T-helper 2 cell treated with Interferon-gamma antibody and Interleukin-4, amounts not matched to agents 100 ng/mL and 5 ng/mL, for 36 hours (primary cell): ENCODE results near the gene PGPEP1. TPM values are rescaled to one million over a fixed set of nuclear protein-coding genes. Genes with fewer than 3 reads are reported as not detected.
"Not testable (repeated sequence)": the region's sequence is repeated elsewhere in the genome, so short reads cannot be mapped to it uniquely, and the experiment has no call there.

Experiments
- intact Hi-C: fragments of 100-400 bp; cut with micrococcal nuclease; formaldehyde crosslinking; loops from one replicate; pipeline ENCODE4 v1.15.1; 2023
- total RNA-seq: library from RNA; stranded (reverse); gene quantifications from 2 replicates; pipeline ENCODE4 v1.2.3, GENCODE V29; 2022

Gene PGPEP1
- total RNA-seq, 1 donor from 2014 or later = 30.2 TPM

DNA sequence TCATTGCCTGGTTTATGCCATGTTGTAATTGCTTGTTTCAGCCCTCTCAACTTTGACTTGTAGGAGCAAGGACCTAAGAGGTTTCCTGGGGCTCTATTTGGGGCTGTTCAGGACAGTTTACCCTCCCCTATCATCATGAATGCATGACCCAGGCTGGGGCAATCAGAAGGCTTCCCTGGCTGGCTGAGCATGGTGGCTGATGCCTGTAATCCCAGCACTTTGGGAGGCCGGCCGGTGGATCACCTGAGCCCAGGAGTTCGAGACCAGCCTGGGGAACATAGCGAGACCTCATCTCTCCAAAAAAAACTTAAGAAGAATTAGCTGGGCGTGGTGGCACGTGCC, 11.4 kb upstream of the PGPEP1 start:
- intact Hi-C loops = no loop called here

DNA sequence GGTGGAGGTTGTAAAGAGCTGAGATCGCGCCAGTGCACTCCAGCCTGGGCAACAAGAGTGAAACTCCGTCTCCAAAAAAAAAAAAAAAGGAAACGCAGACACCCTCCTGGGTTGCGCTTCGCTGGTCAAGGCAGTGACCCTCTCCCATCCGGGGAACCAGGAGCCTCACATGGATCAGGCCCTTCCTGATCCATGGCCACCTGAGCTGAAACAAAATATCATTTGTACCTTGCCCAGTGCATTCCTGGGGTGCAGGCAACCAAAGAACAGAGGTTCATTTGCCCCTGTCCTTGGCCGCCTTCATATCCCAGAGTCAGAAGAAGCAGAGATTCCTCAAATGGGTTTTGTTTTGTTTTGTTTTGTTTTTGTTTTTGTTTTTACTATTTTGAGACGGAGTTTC, 9.5 kb upstream of the PGPEP1 start:
- intact Hi-C loops = no loop called here

DNA sequence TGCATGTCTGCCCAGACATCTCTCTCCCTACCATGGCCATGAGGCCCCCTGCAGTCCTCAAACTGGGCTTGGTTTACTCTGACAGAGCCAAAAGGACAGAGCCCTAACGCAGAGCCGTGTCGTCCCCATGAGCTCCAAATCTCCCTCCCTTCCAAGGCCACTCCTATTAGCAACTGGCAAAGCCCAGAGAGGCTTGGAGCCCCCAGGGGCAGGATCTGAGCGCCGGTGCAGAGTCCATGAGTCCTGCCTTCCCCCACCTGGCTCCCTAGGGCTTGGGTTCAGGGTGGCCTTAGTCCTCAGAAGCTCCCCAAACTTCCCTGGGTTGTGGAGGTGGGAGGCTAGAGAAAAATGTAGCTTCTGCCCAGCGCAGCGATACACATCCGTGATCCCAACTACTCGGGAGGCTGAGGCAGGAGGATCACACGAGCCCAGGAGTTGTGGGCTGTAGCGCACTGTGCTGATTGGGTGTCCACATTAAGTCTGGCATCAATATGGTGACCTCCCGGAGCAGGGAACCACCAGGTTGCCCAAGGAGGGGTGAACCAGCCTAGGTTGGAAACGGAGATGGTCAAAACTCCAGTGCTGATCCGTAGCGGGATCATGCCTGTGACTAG, 7.4 kb upstream of the PGPEP1 start:
- intact Hi-C loops = no loop called here

DNA sequence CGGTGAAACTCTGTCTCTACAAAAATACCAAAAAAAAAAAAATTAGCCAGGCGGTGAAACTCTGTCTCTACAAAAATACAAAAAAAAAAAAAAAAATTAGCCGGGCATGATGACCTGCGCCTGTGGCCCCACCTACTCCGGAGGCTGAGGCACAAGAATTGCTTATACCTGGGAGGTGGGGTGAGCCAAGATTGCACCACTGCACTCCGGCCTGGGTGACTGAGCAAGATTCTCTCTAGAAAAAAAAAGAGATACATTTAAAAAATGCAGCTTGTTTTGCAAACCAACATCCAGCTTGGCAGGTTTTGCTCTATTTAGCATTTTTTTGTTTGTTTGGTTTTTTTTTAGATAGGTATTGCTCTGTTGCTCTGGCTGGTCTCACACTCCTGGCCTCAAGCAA, 6.7 kb upstream of the PGPEP1 start:
- intact Hi-C loops = no loop called here

DNA sequence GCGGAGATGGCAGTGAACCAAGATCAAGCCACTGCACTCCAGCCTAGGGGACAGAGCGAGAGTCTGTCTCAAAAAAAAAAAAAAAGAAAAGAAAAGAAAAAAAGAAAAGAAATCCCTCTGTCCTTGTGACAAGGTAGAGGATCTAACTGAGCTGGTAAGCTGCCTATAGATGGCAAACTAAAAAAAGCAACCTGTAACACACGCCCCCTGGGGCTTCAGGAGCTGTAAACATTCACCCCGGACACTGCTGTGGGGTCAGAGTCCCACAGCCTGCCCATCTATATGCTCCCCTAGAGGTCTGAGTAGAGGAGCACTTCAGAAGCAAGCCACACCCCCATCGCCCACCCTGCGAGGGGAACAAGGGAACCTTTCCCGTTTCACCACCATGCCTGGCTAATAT, 4.3 kb upstream of the PGPEP1 start:
- intact Hi-C loops = no loop called here

DNA sequence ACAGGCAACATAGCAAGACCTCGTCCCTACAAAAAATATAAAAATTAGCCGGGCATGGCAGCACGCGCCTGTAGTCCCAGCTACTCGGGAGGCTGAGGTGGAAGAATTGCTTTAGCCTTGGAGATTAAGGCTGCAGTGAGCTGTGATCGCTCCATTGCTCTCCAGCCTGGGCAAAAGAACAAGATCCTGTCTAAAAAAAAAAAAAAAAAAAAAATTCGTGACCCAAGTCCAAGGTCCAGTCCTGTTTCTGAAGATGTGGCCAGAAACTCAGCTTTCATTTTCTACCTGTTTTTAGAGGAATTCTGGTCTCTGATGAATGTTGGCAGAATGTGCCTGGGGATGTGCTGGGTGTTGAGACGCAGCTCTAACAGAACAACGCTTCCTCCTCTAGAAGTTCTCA, 1.9 kb upstream of the PGPEP1 start:
- intact Hi-C loops = no loop called here

DNA sequence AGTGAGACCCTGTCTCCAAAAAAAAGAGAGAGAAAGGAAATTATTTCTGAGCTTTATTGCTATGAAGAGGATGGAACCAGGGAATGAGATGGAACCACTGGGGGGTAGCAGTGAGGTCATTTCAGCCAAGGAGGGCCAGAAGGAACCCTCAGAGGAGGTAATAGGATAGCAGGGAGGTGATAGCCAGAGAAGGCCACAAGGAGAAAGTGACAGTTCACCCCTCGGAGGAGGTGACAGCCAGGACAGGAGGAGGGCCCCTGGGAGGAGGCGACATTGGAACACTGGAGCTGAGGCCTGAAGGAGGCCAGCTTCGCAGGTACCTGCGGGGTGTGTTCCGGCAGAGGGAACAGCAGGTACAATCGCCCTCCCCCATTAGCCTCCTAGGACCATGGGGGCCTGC, 675 bp upstream of the PGPEP1 start:
- intact Hi-C loops = loop anchor here (5.0 kb wide), 1 partner anchor 73 kb away; no protein-coding TSS in a partner anchor

DNA sequence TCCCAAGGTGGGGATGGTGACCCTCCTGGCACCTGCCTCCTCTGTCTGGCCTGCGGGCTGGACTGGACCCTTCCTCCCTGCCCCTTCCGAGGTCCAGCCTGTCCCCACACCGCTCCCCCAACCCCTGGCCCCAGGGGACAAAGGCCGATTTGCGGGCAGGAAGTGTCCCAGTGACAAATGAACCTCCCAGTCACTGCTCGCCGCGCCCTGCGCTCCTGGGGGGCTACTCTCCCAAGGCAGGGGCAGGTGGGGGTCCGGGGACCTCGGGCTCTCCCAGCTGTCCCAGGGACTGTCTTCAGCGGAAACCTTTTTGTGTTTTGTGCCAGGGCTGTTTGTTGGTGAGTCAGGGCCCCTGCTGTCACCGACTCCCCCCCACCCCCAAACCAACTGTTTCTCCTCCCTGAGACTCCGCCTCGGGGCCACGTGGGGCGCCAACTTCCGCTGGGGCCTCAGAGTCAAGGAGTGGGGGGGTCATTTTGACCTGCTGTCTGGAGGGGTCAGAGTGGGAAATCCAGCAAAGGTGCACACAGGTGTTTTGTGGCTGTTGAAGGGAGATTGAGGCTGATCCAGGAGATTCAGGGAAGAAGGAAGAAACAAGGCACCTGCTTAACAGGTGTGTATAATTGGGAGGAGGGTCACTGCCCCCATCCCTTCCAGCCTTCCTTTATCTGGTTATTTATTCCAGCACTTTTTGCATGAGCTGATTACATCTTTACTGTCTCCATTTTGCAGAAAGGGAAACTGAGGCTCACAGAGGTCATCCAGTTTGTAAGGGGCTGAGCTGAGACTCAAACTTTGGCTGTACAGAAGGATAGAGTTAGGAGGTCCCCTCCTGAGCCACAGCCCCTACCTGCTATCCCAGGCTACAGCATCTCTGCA, 831 bp downstream of the PGPEP1 start:
- intact Hi-C loops = loop anchor here (5.0 kb wide), 1 partner anchor 71 kb away; no protein-coding TSS in a partner anchor

DNA sequence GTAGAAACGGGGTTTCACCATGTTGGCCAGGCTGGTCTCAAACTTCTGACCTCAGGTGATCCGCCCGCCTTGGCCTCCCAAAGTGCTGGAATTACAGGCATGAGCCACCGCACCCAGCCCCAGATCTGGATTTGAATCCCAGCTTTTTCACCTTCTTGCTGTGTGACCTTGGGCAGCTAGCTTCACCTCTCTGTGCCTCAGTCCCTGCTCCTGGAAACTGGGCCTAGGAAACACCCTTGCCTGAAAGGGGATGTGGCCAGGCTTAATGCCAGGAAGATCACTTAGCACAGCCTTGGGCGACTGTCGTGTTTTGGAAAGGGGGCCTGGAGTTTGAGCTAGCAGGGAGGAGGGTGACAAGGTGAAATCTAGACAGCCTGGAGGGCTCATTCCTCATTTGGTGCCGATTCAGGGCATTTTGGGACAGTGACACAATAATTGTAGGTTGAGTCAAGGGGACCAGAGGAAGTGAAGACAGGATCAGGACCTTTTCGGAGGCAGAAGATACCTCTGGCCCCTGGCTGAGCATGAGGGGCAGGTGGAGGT, 1.8 kb downstream of the PGPEP1 start:
- intact Hi-C loops = loop anchor here (5.0 kb wide), 1 partner anchor 70 kb away; no protein-coding TSS in a partner anchor

DNA sequence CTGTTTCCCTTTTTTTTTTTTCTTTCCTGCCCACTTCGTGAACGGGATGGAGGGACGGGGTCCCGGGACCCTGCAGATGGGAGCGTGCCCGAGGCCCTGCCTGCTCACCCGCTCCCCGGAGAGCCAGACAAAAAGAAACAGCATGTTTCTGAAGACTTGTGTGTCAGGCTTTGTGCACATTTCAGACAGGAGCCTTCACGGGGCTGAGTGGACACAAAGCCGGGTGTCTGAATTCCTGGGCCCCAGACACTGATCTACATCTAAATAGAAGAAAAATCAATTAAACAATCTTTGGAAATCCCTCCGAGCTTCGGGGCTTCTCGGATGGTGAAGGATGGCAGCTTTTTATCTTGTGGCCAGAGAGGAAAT, 4.2 kb downstream of the PGPEP1 start:
- intact Hi-C loops = loop anchor here (5.0 kb wide), 1 partner anchor 68 kb away; no protein-coding TSS in a partner anchor

DNA sequence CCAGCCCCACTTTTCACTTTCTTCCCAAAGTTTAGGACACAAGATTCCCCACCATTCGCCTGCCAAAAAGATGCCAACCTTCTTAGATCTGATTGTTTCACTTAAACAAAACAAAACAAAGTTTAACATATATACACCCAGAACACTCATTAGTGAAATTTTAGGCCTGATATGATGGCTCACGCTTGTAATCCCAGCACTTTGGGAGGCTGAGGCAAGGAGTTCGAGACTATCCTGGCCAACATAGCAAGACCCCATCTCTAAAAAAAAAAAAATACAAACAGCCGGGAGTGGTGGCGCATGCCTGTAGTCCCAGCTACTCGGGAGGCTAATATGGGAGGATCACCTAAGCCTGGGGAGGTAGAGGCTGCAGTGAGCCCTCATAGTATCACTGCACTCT, 4.9 kb downstream of the PGPEP1 start:
- intact Hi-C loops = no loop called here

DNA sequence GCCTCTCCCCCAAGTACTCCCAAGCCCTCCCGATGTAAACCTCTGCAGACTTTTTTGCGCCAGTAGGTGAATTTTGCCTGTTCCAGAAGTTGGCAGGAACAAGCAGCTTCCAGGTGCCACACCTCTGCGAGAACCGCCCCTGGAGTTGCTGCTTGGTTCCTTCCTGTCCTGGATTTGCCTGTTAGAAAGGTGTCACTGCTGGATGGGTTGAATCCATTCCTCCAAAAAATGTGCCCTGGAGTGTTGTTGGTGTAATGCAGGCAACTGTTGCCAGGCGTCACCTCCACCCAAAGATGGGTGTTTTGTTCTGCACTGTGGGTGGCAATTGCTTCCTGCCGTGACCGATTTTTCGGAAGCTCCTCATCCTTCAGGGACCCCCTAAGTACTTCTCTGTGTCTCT, 5.7 kb downstream of the PGPEP1 start:
- intact Hi-C loops = no loop called here

DNA sequence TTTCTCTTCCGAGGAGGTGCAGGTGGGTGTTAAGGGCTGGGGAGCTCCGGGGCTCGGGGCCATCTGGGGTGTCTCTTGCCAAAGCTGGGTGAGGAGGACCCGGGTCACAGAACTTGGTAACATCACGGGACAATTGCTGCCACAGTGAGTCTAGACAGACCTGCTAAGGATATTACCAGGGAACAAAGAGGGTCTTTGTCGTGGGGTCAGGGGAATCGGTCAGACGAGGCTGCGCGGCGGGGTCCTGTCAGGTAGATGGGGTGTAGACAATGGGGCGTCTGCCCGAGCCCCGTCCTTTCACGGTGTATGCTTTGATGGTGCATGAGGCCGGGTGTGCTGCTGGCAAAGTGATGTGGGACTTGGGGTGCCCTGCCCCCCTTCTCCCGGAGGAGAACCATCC, 7.8 kb downstream of the PGPEP1 start:
- intact Hi-C loops = no loop called here

DNA sequence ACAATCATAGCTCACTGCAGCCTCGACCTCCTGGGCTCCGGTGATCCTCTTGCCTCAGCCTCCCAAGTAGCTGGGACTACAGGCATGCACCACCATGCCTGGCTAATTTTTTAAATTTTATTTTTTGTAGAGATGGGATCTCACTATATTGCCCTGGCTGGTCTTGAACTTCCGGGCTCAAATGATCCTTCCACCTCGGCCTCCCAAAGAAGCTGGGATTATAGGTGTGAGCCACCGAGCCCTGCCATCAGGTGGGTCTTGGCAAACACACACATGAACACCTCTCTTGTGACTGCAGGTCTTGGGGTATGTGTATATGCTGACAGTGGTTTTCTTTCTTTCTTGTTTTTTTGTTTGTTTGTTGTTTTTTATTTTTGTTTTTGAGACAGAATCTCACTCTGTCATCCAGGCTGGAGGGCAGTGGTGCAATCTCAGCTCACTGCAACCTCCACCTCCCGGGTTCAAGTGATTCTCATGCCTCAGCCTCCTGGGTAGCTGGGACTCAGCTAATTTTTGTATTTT, 8.5 kb downstream of the PGPEP1 start:
- intact Hi-C loops = not testable (repeated sequence)

DNA sequence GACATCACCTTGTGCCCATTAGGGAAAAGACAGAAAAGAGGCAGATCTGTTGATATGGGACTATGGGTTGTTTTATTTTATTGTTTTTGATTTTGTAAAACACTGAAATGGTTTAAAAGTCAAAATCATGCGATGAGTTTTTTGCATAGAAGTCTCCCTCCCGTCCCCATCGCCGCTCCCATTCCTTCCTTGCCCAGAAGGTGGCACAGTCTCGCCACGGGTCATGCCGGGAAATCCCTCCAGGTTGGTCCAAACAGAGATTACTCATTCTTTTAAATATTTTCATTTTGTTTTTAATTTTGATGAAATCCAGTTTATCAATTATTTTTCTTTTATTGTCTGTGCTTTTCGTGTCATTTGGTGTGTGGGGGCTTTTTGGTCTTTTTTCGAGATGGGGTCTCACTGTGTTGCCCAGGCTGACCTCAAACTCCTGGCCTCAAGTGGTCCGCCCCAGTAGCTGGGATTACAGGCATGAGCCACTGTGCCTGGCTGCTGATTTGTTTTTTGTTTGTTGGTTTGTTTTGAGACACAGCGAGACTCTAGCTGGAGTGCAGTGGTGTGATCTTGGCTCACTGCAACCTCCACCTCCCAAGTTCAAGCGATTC, 9.2 kb downstream of the PGPEP1 start:
- intact Hi-C loops = no loop called here

DNA sequence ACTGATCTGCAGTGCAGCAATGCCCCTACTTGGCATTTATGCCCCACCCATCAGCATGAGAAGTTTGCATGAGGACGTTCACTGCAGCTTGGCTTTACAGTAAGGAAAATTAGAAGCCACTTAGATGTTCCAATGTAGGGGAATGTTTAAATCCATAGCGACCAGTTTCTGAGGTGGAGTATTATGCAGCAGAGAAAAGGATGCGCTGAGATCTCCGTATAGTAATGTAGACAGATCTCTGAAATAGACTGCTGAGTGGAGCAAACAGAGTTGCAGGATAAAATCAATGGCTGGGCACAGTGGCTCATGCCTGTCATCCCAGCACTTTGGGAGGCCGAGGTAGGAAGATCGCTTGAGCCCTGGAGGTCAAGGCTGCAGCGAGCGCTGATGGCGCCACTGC, 10.1 kb downstream of the PGPEP1 start:
- intact Hi-C loops = no loop called here

DNA sequence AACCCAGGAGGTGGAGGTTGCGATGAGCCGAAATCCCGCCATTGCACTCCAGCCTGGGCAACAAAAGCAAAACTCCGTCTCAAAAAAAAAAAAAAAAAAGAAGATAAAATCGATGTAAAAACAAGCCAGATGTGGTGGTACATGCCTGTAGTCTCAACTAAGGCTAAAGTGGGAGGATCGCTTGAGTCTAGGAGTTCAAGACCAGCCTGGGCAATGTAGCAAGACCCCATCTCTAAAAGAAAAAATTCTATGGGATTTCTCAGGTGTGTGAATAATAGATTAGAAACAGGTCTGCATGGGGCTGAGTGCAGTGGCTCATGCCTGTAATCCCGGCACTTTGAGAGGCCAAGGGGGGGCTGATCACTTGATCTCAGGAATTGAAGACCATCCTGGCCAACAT, 11.1 kb downstream of the PGPEP1 start:
- intact Hi-C loops = no loop called here

DNA sequence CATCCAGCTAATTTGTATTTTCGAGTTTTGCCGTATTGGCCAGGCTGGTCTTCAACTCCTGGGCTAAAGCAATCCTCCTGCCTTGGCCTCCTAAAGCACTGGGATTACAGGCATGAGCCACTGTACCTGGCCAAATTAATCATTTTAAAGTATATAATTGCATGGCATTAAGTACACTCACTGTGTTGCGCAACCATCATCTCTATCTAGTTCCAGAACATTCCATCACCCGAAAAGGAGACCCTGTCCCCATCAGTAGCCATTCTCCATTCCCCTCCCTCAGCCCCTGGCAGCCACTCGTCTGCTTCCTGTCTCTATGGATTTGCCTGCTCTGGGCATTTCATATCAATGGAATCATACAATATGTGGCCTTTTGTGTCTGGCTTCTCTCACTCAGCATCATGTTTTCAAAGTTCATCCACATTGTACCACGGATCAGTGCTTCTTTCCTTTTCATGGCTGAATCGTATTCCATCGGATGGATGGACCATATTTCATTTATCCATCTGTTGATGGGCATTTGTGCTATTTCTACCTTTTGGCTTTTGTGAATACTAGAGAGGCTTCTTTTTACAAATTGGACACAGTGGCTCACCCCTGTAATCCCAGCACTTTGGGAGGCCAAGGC, 13.1 kb downstream of the PGPEP1 start:
- intact Hi-C loops = no loop called here

DNA sequence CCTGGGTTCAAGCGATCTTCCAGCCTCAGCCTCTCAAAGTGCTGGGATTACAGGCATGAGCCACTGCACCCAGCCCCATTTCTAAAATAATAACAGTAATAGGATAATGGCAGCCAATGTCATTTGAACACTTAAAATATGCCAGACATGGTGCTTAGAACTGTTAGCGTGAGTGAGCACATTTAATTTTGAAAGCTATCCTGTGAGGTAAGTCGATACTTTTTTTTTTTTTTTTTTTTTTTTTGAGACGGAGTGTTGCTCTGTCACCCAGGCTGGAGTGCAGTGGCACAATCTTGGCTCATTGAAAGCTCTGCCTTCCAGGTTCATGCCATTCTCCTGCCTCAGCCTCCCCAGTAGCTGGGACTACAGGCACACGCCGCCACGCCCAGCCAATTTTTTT, 14.3 kb downstream of the PGPEP1 start:
- intact Hi-C loops = not testable (repeated sequence)

DNA sequence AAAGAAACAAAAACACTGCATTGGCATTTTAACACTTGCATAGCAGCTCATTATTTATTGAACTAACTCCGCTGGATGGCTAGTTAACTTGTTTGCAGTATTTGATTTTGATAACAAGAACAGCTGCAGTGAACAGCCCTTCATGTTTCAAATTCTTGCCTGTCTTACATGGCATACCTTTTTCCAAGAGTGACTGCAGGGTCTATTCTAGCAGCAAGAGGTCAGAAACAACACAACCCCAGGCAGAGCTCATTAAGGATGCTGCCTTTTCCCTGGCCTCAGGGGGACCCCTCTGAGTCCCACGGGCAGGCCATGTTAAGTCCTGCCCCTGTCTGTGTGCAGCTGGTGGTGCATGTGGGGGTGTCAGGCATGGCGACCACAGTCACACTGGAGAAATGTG, 16.6 kb downstream of the PGPEP1 start:
- intact Hi-C loops = no loop called here

DNA sequence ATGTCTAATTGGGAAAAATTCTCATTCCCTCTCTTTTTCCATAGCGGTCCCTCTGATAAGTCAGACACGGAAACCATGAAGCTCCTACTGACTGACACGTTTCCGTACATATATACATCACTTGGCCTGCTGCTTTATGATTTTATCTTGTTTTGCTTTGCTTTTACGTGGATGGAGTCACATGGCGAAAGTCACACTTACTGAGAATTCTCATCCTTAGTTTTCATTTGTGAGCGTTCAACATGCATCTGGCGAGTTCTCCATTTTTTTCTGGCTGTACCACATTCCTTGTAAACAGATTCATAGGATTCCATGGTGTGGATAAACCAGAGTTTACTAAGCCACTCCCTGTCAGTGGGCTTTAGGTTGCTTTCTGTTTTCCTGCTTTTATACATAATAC, 21.2 kb downstream of the PGPEP1 start:
- intact Hi-C loops = no loop called here
